NT2/D1 (cell line): ENCODE data around the gene ZNF35.

Experiments
- YY1 ChIP-seq: IDR thresholded peaks from 2 replicates; pipeline ENCODE4 v1.6.1; 2011; ENCODE audit not compliant: insufficient read length, insufficient read depth
- ZNF274 ChIP-seq: IDR thresholded peaks from 2 replicates; pipeline ENCODE4 v1.6.1; 2011; ENCODE audit warnings: mild to moderate bottlenecking, low read depth, low read length

- TF ChIP-seq ZNF274 (no peak), YY1 (no peak)
Measured at GRCh38 chr3:44632193-44632592, 16.3 kb upstream of the ZNF35 start.
